NCI-H187 treated with DMSO at 0.1 percent for 48 hours (cell line): ENCODE results near the gene KLK11.

Experiments used
- DNase-seq: peaks from one replicate; lab custom pipeline; 2025; lab: John Stamatoyannopoulos, UW

Gene KLK11, protein sequence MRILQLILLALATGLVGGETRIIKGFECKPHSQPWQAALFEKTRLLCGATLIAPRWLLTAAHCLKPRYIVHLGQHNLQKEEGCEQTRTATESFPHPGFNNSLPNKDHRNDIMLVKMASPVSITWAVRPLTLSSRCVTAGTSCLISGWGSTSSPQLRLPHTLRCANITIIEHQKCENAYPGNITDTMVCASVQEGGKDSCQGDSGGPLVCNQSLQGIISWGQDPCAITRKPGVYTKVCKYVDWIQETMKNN

DNA sequence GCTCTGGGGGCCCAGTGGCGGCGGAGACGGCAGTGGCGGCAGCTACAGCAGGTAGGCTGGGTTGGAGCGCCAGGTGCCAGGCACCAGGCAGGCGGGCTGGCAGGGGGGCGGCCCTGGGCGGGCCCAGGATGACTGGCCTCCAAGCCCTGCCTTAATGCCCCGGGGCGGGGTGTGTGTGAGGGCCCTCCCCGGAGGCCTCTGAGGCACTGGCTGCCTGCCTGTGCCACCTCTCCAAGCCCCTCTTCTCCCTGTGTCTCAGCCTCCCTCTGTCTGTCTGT lies at the start of gene KLK11:
Gene KLK11, minus strand, starts transcription at position 63 of the 278 bp plus-strand sequence. CDS start 985 bp downstream, outside the sequence.
- no peak for DNase-seq

DNA sequence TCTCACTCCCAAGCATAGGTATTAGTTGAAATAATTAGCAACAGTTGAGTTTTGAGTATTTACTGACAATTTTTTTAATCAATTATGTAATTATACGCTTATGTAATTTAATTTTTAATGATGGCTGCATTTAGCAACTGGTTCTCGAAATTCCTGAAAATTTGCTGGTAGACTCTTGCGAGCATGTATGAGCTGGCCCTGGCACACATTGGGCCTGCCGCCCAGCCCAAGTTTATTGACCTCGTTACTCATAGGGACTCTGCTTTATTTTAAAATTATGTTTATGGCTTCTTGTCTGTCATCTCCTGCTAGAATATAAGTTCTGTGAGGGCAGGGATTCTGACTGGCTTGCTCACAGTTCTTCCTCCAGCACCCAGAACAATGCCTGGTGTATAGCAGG lies 49.6 kb upstream of the KLK11 start:
- DNase-seq, result no peak

- no peak for DNase-seq
Measured at GRCh38 chr19:51071095-51071405, 44.6 kb upstream of the KLK11 start.

DNA sequence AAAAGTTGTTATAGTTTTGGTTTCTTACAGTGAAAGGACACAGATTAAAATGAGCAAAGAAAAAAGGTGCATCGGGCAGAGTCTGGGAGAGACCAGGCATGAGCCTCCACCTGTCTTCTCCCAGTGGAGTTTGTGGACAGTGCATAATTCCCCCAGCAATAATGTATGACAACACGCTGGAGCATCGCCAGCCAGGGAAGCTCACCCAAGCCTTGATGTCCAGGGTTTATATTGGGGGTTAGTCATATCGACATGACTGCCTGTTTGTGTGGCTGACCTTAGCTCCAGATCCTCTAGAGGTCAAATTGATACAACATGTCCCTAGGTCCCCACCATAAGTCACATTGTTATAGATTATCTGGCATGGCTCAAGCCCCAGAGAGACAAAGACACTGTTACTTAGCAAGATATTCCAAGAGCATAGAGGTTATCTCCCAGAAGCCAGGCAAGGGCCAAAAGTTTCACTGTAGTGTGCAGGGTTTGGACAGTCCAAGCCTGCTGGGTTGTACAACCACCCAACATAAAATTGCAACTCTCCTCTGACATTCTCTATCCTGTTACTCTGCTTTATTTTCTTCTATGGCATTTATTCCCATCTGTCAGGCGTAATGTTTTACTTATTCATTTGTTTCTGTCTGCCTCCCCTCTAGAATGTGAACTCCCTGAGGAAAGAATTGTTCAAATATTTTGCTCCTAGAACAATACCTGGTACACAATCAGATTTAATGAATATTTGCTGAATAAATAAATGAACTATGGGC lies 44.1 kb upstream of the KLK11 start:
- DNase-seq, result no peak

DNA sequence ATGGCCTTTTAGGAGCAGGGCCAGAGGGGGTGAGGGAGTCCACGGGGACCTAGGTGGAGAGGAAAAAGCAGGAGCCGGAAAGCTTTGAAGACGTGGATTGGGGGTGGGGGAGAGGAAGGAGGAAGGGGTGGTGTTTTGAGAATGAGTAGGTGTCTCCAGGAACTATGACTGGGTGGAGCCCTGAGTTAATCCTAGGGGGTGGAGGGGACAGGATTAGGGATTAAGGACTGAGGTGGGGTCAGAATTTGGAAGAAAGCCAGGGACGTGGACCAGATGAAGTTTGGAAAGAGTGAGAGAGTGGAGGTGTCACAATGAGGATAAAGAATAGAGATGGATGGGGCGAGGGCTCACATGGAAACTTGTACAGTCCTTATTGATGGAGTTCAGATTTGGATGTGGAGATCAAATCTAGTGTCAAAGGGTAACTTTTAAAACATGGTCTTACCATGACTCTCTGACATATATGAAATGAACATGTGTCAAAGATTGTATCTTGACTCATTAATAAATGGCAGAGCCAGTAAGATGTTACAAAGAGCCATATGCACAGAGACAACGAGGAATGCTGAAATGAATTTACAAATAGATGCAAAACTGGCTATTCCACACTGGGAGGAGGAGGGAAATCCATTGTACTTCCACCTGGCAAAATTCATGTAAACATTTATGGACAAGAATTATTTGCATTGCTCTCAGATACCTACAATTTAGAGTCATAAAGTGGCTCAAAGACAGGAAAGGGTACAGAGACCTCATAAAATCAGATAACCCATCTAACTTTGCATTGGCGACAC lies 40.2 kb upstream of the KLK11 start:
- no peak for DNase-seq

DNA sequence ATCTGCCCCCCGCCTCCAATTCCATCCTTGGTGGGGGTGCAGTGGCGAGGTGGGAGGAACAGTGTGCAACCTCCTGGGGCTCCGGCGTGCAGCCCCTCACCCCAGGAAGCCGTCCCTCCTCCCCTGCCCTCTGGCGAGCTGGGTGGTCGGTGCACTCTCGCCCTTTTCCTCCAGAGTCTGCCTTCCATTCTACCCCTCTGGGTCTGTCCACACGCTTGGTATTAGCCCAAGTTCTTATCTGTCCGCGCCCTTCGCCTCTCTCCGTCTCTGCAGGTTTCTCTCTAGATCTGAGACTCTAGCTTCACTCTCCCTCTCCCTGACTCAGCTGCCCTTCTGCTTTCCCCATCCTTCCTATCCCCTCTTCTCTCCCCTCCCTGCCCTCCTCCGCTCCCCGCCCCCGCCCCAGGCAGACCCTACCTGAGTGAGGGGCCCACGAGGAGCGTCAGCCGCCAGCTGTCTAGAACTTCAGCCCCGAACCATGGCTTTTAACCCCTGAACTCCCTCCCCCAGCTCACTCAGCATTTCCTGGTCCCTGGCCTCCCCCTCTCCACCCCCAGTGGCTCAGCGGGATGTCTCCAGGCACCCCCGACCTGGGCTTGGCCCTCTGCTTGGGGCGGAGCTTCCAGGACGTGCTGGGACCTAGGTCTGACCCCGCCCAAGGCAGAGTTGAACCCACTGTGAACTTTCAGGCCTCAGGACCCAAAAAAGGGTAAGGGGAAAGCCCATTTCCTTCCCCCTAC lies 39.0 kb upstream of the KLK11 start:
- DNase-seq, result no peak

DNA sequence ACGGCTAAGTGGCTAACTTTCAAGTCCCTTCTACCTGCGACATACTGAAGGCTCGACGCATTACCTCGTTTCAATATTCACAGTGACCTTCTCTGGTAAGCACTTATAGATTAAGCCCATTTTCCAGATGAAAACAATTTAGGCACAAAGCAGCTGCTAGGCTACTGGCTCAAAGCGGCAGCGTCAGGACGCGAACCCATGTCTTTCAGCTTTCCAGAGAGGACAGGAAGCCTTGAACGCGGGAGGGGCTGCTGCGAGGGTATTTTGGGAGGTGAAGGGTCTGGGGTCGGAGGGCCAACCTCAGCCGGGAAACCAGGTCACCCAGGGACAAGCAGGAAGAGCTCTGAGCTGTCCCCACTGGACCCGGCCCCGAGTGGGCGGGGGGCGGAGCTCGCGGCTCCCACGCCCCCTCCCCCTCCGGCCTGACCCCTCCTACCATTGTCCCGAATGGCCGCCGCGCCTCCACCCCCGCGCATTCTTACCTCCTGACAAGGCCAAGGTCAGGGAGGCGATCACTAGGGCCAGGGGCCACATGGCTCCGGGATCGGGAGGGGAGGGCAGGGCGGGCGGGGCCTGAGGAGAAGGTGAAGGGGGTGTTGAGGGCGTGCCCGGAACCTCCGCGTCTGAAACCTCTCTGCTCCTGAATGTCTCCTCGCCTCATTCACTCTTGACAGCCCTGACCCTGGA lies 38.3 kb upstream of the KLK11 start, which contains the start of gene KLK13:
Gene KLK13, minus strand, starts transcription at position 559 of the 687 bp plus-strand sequence. Its CDS starts 25 bp downstream, at position 534.
- DNase-seq, result no peak

DNA sequence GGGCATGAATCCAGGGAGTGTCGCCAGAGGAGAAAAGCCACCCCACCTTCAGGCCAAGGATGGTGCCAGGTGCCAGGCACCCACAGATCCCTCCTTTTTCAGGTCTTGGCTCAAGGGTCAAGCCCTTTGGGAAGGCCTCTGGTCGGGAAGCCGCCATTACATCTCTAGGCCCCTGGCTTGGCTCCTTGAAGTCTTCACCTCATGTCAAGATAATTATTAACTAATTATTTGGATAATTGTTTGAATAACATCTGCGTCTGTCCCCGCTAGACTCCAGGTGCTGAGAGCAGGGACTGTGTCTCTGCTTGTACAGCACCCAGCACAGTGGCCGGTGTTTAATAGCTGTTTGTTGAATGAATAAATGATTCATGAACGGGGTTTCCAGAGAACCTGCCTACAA lies 37.2 kb upstream of the KLK11 start:
- no peak for DNase-seq

DNA sequence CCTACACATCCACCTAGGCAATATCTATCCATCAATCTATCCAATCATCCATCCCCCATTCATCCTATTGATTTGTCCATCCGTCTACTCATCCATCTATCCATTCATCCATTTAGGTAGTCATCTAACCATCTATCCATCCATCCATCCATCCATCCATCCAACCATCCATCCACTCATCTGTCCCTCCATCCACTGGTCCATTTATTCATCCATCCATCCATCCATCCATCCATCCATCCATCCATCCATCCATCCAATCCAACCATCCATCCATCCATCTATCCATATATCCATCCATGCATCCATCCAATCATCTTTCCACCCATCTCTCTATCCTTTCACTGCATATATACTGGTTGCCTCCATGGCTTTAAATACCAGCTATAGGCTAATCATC lies 34.6 kb upstream of the KLK11 start:
- DNase-seq, result no peak

- no peak for DNase-seq
Measured at GRCh38 chr19:51060336-51060735, 33.9 kb upstream of the KLK11 start.

DNA sequence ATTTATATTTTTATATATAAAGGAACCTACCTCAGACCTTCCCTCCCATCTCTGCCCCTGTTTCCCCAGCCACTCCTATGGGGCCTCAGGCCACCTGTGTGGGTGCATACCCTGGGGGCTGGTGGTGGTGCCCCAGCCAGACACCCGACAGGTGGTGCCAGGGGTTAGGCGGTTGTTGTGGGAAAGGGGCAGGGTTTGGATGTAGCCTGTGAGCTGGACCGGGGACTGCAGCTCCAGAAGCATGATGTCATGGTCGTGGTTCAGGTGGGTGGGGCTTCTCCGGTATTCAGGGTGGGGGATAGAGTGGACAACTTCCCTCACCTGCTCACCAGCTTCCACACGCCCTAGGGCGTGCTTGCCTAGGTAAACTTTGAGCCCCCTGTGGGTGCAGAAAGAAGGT lies 33.3 kb upstream of the KLK11 start:
- no peak for DNase-seq

- DNase-seq, result no peak
Measured at GRCh38 chr19:51055866-51056265, 29.4 kb upstream of the KLK11 start.

DNA sequence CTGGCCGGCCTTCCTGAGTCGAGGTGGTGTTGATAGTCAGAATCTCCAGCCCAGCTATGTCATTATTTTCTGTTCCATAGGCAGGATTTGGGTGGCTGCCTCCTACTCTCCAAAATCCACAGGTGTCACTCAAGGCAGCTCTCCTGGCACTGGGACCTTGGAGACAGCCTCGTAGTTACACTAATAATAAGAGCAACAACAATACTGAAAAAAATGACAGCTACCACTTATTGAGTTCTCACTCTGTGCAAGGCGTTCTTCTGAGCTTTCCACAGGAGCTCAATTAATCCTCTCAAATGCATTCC lies 20.6 kb upstream of the KLK11 start:
- DNase-seq, result no peak

DNA sequence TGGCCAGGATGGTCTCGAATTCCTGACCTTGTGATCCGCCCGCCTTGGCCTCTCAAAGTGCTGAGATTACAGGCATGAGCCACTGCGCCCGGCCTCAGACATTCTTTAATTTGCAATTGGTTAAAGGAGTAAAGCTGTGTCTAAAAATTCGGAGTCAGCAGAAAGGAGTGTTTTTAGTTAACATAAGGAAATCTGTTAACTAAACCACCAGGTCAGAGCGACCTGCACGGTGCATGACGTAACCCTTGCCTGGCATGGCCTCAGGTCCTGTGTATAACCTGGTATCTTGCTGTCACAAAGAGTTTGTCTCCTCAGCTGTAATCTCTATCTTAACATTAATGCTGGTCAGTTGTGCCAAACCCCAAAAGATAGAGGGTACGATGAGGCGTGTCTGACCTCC lies 17.9 kb upstream of the KLK11 start:
- DNase-seq, result no peak

- no peak for DNase-seq
Measured at GRCh38 chr19:51043497-51043896, 17.1 kb upstream of the KLK11 start.

- DNase-seq, result no peak
Measured at GRCh38 chr19:51040151-51040550, 13.7 kb upstream of the KLK11 start.

DNA sequence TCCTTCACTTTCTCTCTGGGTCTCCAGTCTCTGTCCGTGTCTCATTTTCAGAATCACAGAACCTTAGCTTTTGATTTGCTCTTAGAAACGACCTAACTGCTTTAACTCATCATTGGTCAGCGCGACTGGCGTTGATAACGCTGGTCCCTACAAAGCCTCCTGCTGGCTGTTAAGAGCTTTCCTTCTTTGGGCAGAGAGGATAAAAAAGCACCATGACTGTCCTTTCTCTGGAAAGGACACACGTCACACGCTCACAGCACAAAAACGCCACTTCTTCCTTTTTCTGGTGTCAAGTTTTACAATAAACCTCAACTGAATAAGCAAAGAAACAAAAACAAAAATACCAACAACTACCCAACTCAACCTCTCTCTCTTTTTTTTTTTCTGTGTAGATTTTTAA lies 10.1 kb upstream of the KLK11 start:
- no peak for DNase-seq

GRCh38 chr19:51034704-51035103 lies 8.3 kb upstream of the KLK11 start, which contains the start of gene KLK12:
TSS of gene KLK12 (minus strand) at chr19:51035002. CDS start at chr19:51034621, 381 bp downstream.
- no peak for DNase-seq

- DNase-seq, result no peak
Measured at GRCh38 chr19:51031880-51032225, 5.4 kb upstream of the KLK11 start.

DNA sequence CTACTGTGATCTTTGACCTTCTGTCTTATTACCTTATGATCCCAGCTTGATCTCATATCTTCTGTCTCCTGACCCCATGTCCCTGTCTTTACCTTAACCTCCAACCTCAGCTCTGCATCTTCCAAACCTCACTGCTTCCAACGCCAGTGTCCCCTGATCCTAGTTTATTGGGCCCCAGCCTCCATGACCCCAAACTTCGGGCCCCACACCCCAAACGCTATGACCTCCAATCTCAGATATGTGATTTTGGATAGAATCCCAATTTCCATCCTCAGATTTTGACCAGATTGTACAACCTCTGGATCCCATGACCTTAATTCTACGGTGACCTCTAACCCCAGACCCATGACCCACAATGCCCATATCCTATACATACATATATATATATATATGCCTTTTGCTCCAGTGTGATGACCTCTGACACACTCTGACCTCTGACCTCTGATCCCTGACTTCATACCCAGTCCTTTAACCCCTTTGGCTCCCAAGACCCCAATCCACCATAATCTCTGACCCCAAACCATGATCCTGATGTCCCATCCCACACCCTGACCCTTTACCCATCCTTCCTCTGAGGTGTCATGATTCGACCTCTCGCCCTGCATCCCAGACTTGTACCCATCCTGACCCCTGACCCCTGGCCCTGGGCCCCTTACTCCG lies 4.9 kb upstream of the KLK11 start:
- no peak for DNase-seq

DNA sequence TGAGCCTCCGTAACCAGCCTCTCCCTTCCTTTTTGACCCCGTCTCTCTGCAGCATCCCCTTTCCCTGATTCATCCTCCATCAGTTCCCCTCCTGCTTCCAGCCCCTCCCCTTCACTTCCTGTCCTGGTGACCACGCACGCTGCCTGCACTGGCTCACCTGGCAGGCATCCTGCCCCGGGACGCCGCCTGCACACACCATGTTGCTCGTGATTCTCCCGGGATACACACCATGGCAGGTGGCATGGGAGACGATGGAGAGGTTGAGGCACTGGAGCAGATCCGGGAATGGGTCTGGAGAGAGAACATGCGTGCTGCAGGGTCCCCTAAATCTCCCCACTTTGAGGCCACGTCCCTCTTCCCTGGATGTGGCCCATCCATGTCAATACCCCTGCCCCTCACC lies 4.2 kb upstream of the KLK11 start:
- DNase-seq, result no peak

- DNase-seq, result no peak
Measured at GRCh38 chr19:51029718-51030117, 3.3 kb upstream of the KLK11 start.
